Keratinocyte (primary cell): ENCODE data around the gene RAB39A. TPM values are rescaled to one million over a fixed set of nuclear protein-coding genes. Genes with fewer than 3 reads are reported as not detected.
"Not testable (repeated sequence)": the region's sequence is repeated elsewhere in the genome, so short reads cannot be mapped to it uniquely, and the experiment has no call there.

ENCODE experiments used
- DNase-seq: peaks from one replicate; pipeline ENCODE4 v3.0.0-alpha.2; 2011; ENCODE audit warnings: low read depth, missing footprints, low spot score
- FAIRE-seq: peaks from 2 replicates; lab custom pipeline; 2011; peaks lifted over from hg19 to GRCh38; lab: Jason Lieb, UNC
- H2AFZ ChIP-seq: 2 replicates; pipeline ENCODE4 v1.6.0; 2012; ENCODE audit warnings: low read length, control low read depth, inconsistent platforms; ENCODE audit not compliant: control insufficient read depth
- H3K27ac ChIP-seq: 2 replicates; pipeline ENCODE4 v1.5.1; 2011; ENCODE audit warnings: low read length; ENCODE audit not compliant: control insufficient read depth, insufficient read depth
- H3K27me3 ChIP-seq: 3 replicates; pipeline ENCODE4 v1.6.0; 2011; ENCODE audit warnings: low read length; ENCODE audit not compliant: control insufficient read depth, insufficient read depth; ENCODE audit errors: extremely low read depth
- H3K36me3 ChIP-seq, 2 experiments: 2 replicates in 1 of 2; 3 replicates in 1 of 2; pipeline ENCODE4 v1.5.1; 2011; ENCODE audit warnings: low read length in 2 of 2, mild to moderate bottlenecking in 1 of 2; ENCODE audit not compliant: control insufficient read depth in 2 of 2, insufficient read depth in 2 of 2; ENCODE audit errors: extremely low read depth in 1 of 2
- H3K4me1 ChIP-seq: 3 replicates; pipeline ENCODE4 v1.5.1; 2011; ENCODE audit warnings: low read length; ENCODE audit not compliant: control insufficient read depth, insufficient read depth; ENCODE audit errors: extremely low read depth
- H3K4me2 ChIP-seq: 3 replicates; pipeline ENCODE4 v1.6.0; 2011; ENCODE audit warnings: low read depth, low read length; ENCODE audit not compliant: control insufficient read depth, insufficient read depth; ENCODE audit errors: extremely low read depth
- H3K4me3 ChIP-seq, 3 experiments: fragments of 200-600 bp in 1 of 3; sonication (generic) in 1 of 3; 2 replicates in 2 of 3; 3 replicates in 1 of 3; pipeline ENCODE4 v1.5.1; 2011 to 2016; ENCODE audit warnings: low read length in 3 of 3, mild to moderate bottlenecking in 3 of 3, control low read depth in 2 of 3, inconsistent platforms in 1 of 3, low read depth in 1 of 3, mixed read lengths in 1 of 3, mixed run types in 1 of 3, moderate library complexity in 1 of 3; ENCODE audit not compliant: control insufficient read depth in 2 of 3, insufficient read depth in 2 of 3; ENCODE audit errors: extremely low read depth in 1 of 3
- H3K79me2 ChIP-seq: 2 replicates; pipeline ENCODE4 v1.6.0; 2012; ENCODE audit warnings: low read length; ENCODE audit not compliant: control insufficient read depth, insufficient read depth
- H3K9ac ChIP-seq: 3 replicates; pipeline ENCODE4 v1.6.0; 2011; ENCODE audit warnings: low read length; ENCODE audit not compliant: control insufficient read depth, insufficient read depth; ENCODE audit errors: extremely low read depth
- H3K9me1 ChIP-seq: 3 replicates; pipeline ENCODE4 v1.6.0; 2011; ENCODE audit warnings: low read length; ENCODE audit not compliant: control insufficient read depth, insufficient read depth; ENCODE audit errors: extremely low read depth
- H3K9me3 ChIP-seq: 2 replicates; pipeline ENCODE4 v1.5.1; 2012; ENCODE audit warnings: low read depth, low read length; ENCODE audit not compliant: control insufficient read depth
- H4K20me1 ChIP-seq: 3 replicates; pipeline ENCODE4 v1.6.0; 2011; ENCODE audit warnings: low read length; ENCODE audit not compliant: control insufficient read depth, insufficient read depth; ENCODE audit errors: extremely low read depth
- CTCF ChIP-seq, 3 experiments: IDR thresholded peaks in 1 of 3; conservative IDR thresholded peaks in 1 of 3; optimal IDR thresholded peaks in 1 of 3; 2 replicates in 2 of 3; 3 replicates in 1 of 3; pipeline versions ENCODE3 to v1.5.1; 2011; ENCODE audit warnings: low read length in 3 of 3, mild to moderate bottlenecking in 3 of 3, moderate library complexity in 2 of 3, control low read depth in 1 of 3, inconsistent platforms in 1 of 3; ENCODE audit not compliant: insufficient read depth in 2 of 3; ENCODE audit errors: extremely low read depth in 1 of 3
- EZH2 ChIP-seq: IDR thresholded peaks from one replicate; pipeline ENCODE4 v1.6.1; 2012; ENCODE audit warnings: inconsistent platforms, mild to moderate bottlenecking, low read length, moderate library complexity
- dilution Hi-C: fragments of 300-500 bp; cut with MboI; formaldehyde crosslinking; loops from one replicate; pipeline ENCODE4 v1.7.0; 2020; ENCODE audit warnings: low sequenced_read_pairs; ENCODE audit not compliant: extremely low pct_ligation_motif_present
- polyA plus RNA-seq, 5 experiments: library from polyadenylated mRNA; depleted of rRNA in 3 of 5; stranded (reverse) in 3 of 5; stranded (forward) in 1 of 5; unstranded in 1 of 5; fragments of >200 nt; gene quantifications; 1 replicate in 1 of 5; 2 replicates in 3 of 5; 3 replicates in 1 of 5; pipeline versions ENCODE4 v1.2.1 to v1.2.3, GENCODE V29; 2011 to 2012; ENCODE audit warnings: missing spikeins in 2 of 5, low read depth in 1 of 5, low replicate concordance in 1 of 5

RAB39A gene
- polyA plus RNA-seq, 1 donor (not counting 4 experiments of a cell fraction or from before 2014, with no cell fraction given), result not detected

- H3K27ac ChIP-seq, result no peak overlapping the region
- H3K9ac ChIP-seq, result no peak overlapping the region
- no peaks in the 10 kb centered on the region for H3K9me3 ChIP-seq
- H2AFZ ChIP-seq, result no peak overlapping the region
- no peak for TF ChIP-seq EZH2
- no peak for TF ChIP-seq CTCF (optimal IDR thresholded peaks at IDR 0.05 in 1 of 3, IDR thresholded peaks at IDR 0.05 in 1 of 3, conservative IDR thresholded peaks at IDR 0.05 in 1 of 3; ENCODE audit: extremely low read depth in 1 of 3, insufficient read depth in 2 of 3, low read length in 3 of 3)
- no peak overlapping the region for H3K4me2 ChIP-seq
- H3K27me3 ChIP-seq, result peaks cover 17% of the 10 kb centered on the region
- H3K4me1 ChIP-seq, result peaks cover 3% of the 10 kb centered on the region
- FAIRE-seq (no peak), DNase-seq (no peak)
- dilution Hi-C loops, result no loop called here
- H3K79me2 ChIP-seq, result no peaks in the 10 kb centered on the region
- no peaks in the 10 kb centered on the region for H3K9me1 ChIP-seq
- H3K36me3 ChIP-seq, result no peaks in the 10 kb centered on the region
- H3K4me3 ChIP-seq, result no peak overlapping the region
- no peaks in the 10 kb centered on the region for H4K20me1 ChIP-seq
These were observed 3.0 kb downstream of the RAB39A start for GRCh38 chr11:107931206-107931605.

DNA sequence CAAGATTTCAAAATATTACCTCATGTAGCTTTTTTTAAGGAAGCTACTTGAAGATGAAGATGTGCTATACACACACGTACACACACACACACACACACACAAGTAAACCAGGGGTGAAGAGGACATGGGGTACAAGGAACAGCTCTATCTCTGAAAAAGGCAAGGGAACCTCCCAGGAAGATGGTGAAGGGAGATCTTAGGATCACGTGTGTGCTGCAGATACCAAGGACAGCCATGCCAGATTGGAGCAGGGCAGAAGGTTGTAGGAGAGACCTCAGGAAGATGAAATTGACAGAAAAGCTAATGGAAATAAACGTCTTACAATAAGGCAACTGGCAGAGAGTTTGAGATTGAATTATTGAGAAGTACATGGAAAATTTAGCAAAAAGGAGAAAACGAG lies 19.7 kb downstream of the RAB39A start:
- Histone ChIP-seq H3K27ac (no peak overlapping the region), H3K9ac (no peak overlapping the region), H3K4me1 (no peaks in the 10 kb centered on the region), H3K9me1 (no peaks in the 10 kb centered on the region), H3K79me2 (no peaks in the 10 kb centered on the region), H3K9me3 (no peaks in the 10 kb centered on the region), H3K27me3 (no peaks in the 10 kb centered on the region), H3K4me2 (no peak overlapping the region), H2AFZ (no peak overlapping the region), H3K36me3 (no peaks in the 10 kb centered on the region), H3K4me3 (no peak overlapping the region), H4K20me1 (no peaks in the 10 kb centered on the region)
- dilution Hi-C loops, result no loop called here
- DNase-seq (no peak), FAIRE-seq (no peak)
- TF ChIP-seq EZH2 (no peak), CTCF (optimal IDR thresholded peaks at IDR 0.05 in 1 of 3, IDR thresholded peaks at IDR 0.05 in 1 of 3, conservative IDR thresholded peaks at IDR 0.05 in 1 of 3; ENCODE audit: extremely low read depth in 1 of 3, insufficient read depth in 2 of 3, low read length in 3 of 3) (no peak)

DNA sequence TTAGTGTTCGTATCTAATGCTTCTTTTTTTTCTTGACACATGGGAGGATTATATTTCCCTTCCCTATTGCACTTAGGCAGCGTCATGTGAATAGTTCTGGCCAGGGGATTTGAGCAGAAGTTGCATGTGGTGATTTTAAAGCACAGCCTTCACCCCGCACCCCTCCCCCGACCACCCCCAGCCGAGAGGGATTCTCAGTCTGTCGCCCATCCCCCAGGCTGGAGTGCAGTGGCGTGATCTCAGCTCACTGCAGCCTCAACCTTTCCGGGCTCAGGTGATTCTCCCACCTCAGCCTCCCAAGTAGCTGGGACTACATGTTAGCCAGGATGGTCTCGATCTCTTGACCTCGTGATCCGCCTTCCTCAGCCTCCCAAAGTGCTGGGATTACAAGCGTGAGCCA lies 20.1 kb downstream of the RAB39A start:
- H3K27ac ChIP-seq, FAIRE-seq, DNase-seq, H3K4me2 ChIP-seq, dilution Hi-C loops, H3K9me1 ChIP-seq, H4K20me1 ChIP-seq, H3K4me3 ChIP-seq, H2AFZ ChIP-seq, H3K27me3 ChIP-seq, H3K9ac ChIP-seq, H3K79me2 ChIP-seq, H3K36me3 ChIP-seq, H3K9me3 ChIP-seq, H3K4me1 ChIP-seq: not testable (repeated sequence)
